HG02763 (cell line): Measurements from ENCODE around the gene KAT6B.
"Not testable (repeated sequence)": the region's sequence is repeated elsewhere in the genome, so short reads cannot be mapped to it uniquely, and the experiment has no call there.

ENCODE experiments used
- ATAC-seq: cut with Tn5 transposase; IDR thresholded peaks from one replicate; pipeline ENCODE4 v1.9.1; 2021; ENCODE audit warnings: mild to moderate bottlenecking, moderate library complexity; ENCODE audit not compliant: unreplicated experiment

Gene KAT6B

GRCh38 chr10:74913377-74913979 is 87.1 kb downstream of the KAT6B start:
- ATAC-seq = no peak

DNA sequence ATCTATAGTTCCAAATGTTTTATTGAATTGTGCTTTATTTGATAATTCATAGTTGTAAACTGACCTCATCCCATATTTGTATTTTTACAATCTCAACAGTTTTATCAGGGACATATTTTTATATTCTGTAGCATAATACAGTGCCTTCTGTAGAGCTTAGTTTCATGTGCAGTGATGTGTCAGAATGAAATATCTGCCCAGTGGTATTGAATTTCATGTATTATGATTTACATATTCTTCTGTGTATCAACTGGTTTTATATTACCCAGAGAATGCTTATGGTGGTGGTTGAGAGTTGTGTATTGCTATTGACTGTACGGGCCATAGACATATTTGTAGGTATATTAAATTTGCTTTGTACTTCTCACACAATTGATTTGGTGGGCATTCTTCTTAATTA is 89.9 kb downstream of the KAT6B start:
- no peak for ATAC-seq

- no peak for ATAC-seq
Measured at GRCh38 chr10:74917481-74918077, 91.2 kb downstream of the KAT6B start.

- no peak for ATAC-seq
Measured at GRCh38 chr10:74919671-74920070, 93.3 kb downstream of the KAT6B start.

GRCh38 chr10:74921070-74921469 is 94.7 kb downstream of the KAT6B start:
- not testable (repeated sequence) for ATAC-seq

- no peak for ATAC-seq
Measured at GRCh38 chr10:74921744-74922143, 95.3 kb downstream of the KAT6B start.

DNA sequence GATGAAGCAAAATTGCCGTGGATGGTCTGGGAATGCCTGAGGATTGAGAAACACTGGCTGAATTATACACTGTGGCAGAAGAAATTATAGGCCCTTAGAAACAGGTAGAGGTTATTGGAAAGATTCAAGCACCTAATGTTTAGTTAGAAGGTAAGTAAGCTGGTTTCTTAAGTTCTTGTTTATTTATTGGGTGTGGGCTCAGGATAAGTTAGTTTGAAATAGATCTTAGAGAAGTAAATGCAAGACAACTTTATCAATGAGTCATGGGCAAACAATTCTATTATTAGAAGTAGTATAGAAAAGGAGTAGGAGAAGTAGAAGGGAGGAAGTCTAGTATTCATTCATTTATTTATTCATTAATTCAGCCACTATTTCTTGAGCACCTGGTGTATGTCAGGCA is 96.5 kb downstream of the KAT6B start:
- ATAC-seq = no peak

- ATAC-seq = no peak
Measured at GRCh38 chr10:74923556-74923955, 97.2 kb downstream of the KAT6B start.

GRCh38 chr10:74924251-74924963 is 98.0 kb downstream of the KAT6B start:
- ATAC-seq = no peak

- no peak for ATAC-seq
Measured at GRCh38 chr10:74925291-74925690, 98.9 kb downstream of the KAT6B start.

DNA sequence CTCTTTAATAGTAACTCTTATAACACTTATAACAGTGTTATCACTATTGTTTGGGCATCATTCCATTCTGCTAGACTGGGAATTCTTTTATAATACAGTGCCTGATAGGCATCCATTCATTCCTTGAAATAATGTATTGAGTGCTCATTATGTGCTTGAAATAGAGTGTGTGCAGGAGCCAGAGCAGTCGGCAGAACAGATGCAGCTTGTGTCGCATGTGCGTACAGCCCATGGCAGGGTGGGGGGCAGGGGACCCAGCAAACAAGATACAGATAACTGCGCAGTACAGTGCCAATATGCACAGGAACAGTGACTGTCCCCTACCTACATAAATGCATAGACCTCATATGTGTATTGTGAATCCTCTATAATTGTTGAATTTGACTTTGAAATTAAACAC is 99.3 kb downstream of the KAT6B start:
- ATAC-seq = no peak

GRCh38 chr10:74926791-74927585 is 100.6 kb downstream of the KAT6B start:
- ATAC-seq = no peak

- ATAC-seq = no peak
Measured at GRCh38 chr10:74927701-74928100, 101.3 kb downstream of the KAT6B start.

DNA sequence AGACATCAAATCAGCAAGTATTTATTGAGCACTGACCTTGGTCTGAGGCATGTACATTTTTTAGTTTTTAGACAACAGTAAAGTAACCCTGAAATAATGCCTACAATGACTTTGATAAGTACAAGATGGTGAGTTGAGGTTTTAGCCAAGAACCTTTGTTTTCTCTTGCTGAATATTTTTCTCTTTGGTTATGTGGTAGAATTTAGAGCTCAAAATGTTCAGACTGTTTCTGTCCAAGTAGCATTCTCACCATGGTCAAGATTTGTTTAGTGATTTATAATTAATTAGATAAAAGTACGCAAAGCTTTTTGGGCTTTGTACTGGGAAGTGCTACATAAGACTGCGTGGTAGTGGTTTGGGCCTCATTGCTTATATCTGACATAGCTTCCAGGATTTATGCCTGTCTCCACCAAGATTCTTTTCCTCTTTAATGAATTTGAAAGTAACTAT is 102.4 kb downstream of the KAT6B start:
- ATAC-seq = no peak

DNA sequence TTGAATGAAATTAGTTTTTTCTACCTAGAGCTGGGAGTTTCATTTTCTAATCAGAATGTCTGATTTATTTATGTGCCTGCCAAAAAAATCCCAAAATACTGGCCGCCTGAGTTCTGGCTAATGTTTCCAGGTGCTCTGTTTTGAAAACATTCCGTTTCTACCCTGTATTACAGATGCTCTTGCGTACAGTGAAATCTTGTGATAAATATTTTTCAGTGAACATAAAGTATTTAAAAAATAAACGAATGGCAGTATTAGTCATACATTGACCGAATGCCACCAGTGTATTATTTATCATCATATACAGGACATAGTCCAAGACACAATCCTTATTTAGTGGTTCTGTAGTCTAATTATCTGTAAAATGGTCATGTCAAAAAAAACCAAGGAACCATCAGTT is 102.8 kb downstream of the KAT6B start:
- no peak for ATAC-seq

DNA sequence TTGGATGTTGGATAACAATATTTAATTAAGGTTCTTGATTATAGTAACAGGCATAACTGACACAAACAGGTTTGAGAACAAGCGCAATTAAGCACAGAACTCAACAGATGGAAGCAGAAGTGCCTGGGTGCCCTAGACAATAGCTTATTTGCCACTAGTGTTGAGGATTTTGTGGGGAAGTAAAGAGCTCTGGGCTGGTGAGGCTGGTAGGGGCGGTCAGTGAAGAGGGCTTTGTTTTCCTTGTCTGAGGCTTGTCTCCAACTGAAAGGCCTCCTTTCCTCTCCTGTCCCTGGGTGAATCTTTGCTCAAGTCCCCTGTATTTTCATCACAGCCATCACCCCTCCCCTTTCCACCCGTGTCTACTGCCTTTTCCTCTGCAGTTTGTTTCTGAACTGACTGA is 104.6 kb downstream of the KAT6B start:
- no peak for ATAC-seq

GRCh38 chr10:74932648-74933047 is 106.2 kb downstream of the KAT6B start:
- ATAC-seq = no peak

DNA sequence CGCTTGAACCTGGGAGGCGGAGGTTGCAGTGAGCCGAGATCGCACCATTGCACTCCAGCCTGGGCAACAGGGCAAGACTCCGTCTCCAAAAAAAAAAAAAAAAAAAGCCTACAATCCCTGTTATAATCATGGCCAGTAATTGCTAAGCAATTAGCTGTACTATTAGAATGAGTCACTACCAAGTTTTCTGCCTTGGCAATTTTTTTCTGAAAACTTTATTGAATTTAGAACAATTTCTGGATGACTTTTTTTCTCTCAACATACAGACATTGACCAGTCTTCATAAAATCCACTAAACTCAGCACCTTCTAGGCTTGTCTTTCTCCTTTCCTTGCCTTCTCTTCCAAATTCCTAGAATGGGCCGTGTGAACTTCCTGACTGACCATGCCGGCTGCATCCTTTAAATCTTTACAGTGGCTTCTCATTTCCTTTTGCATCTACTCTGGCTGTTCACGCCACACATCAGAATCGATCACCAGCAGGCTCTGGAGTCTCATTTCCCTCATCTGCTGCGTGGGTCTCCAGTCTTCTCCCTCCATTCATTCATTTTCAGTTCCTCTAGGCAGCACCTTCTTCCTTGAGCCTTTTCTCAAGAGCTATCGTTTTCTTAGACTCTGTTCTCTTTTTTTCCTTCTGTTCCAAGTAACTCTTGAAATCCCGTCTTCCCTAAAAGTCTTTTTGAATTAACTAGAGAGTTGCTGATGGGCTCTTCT is 107.9 kb downstream of the KAT6B start:
- ATAC-seq = no peak

DNA sequence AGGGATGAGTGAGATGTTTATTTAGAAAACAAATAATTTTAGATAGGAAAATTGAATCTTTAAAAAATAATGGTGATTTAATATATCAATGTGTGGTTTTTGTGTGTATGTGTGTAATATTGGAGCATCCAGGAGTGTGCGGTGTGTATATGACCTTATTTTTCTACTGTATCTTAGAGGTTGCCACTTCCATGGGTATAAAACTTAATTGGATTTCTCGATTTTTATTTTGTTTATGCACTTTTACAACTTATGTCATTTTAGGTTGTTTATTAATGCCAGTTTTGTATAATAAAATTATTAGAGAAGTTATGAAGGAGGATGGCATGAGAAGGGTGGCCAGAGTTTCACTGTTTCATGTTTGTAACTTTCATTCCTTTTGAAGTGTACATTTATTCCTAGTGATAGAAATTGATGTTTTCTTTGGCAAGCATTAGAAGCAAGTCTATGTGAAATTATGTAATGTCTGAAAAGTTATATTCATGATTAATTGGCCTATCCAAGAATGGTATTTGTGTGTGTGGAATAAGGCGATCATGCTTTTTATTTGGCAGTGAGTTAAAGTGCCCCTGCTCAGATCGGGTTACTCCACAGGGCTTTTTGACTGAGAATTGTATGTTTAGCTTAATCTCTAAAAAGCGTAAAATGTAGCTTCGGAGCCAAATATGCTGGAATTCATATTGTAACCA is 110.3 kb downstream of the KAT6B start:
- no peak for ATAC-seq

GRCh38 chr10:74937266-74937856 is 111.0 kb downstream of the KAT6B start:
- no peak for ATAC-seq
